Activated CD8-positive, alpha-beta memory T cell treated with anti-CD3 and anti-CD28 coated beads for 24 hours (primary cell): Measurements from ENCODE around the gene CFLAR.

Source experiments
- DNase-seq: peaks from one replicate; pipeline ENCODE4 v3.0.0-alpha.2; 2020

Gene CFLAR

GRCh38 chr2:201223089-201224073 lies 107.4 kb downstream of the CFLAR start:
- no peak for DNase-seq
